PC-9 (cell line): ENCODE data around the gene PEMT.

ENCODE experiments used
- CTCF ChIP-seq: fragments of 200-600 bp; sonication (generic); conservative IDR thresholded peaks from 2 replicates; pipeline ENCODE4 v1.6.1; 2017; ENCODE audit warnings: mixed run types, antibody characterized with exemption, mild to moderate bottlenecking, moderate library complexity
- EZH2 ChIP-seq: fragments of 200-600 bp; sonication (generic); IDR thresholded peaks from 2 replicates; pipeline ENCODE4 v1.8.0; 2017; ENCODE audit warnings: antibody characterized with exemption, low read depth

GRCh38 chr17:17492085-17492484, 99.4 kb downstream of the PEMT start:
- TF ChIP-seq CTCF (no peak), EZH2 (no peak)
